Iris pigment epithelial cell (primary cell): ENCODE measurements around the gene CHRDL1.

Experiments used
- DNase-seq: peaks from one replicate; pipeline ENCODE4 v3.0.0-alpha.2; 2011; ENCODE audit warnings: low read depth

CHRDL1 gene

DNA sequence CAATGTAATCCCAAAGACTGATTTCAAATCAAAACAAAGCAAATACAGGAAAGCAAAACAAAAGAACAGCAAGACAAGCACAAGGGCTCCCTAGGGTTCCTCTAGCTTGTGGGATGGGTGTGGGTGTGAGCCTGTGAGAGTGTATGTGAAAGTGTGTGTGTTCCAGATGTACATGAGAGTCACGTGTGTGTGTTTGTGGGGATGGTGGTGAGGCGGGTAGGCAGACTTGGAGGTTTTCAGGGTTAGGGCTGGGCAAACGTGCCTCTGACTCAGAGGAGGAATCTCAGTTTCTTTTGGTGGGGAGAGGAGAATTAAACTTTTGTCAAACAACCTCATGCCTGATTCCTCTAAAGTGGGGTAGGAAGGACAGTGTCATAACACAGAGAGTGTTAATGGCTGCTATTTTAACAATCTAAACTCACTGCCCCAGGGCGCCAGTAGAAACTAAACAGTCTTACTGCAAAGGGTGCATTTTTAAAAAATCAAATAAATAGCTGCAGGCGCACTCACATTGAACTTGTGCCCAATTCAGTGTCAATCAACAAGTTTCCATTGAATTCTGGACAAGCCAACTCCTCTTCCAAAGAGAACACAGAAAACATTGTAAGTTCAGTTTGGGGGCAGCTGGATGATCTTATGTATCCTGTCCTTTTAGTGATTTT is 51.8 kb downstream of the CHRDL1 start:
- DNase-seq: no peak

- peak; percentile 83 for DNase-seq
These were observed 54.3 kb downstream of the CHRDL1 start for GRCh38 chrX:110741213-110741796.

GRCh38 chrX:110734894-110735541 is 60.6 kb downstream of the CHRDL1 start:
- DNase-seq: peak; percentile 87

DNA sequence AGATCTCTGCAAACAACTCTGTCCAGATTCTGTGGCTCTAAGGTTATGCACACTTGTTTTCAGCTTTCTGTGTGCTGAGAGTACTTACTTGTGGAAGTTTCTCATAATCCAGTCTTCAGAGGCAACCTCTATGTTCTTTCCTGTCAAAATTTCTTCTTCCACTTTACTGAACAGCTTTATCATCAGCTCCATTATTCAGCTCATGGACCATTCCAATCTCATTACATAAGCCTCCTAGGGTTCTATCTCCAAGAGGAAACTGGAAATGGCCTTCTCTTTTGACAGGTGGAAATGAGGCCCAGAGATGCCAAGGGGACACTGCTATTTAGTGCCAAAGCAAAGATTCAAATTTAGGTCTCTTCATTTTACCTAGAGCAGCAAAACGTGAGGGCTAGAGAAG is 61.3 kb downstream of the CHRDL1 start:
- peak; percentile 18 for DNase-seq

- DNase-seq: peak; percentile 9
These were observed 62.5 kb downstream of the CHRDL1 start for GRCh38 chrX:110733166-110733565.

DNA sequence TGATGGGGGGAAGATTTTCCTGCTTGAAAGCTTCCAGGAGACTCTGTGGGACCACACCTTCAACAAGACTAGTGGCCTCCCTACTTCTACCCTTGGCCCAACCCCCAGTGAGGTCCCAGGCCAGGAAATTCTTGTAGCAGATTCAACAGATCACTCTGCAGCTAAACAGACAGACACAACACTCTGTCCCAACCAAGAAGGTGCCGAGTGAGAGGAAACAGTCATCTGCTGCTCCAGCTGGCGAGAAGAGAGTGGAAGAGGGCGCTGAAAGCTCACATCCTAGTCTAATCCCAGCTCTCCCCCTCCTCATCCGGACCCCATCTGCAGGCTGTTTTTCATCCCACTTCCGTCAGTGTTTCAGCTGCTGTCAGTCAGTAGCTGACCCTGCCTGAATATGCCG is 63.4 kb downstream of the CHRDL1 start:
- no peak for DNase-seq

- DNase-seq: no peak
These were observed 71.8 kb downstream of the CHRDL1 start for GRCh38 chrX:110723844-110724243.

DNA sequence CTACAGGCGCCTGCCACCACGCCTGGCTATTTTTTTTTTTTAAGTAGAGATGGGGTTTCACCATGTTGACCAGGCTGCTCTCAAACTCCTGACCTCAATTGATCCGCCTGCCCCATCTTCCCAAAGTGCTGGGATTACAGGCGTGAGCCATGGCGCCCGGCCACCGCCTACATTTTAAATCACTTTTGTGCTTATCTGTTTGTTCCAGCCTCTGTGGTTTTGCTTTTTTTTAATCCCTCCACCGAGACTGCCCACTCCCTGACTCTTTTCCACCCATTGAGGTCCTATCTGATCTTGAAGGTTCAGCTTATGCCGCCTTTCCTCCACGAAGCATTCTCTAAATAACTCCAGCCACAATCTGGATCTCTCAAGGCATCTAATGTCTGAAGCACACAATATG is 73.5 kb downstream of the CHRDL1 start:
- no peak for DNase-seq

GRCh38 chrX:110713666-110714065 is 82.0 kb downstream of the CHRDL1 start:
- DNase-seq: no peak

- DNase-seq: no peak
These were observed 89.2 kb downstream of the CHRDL1 start for GRCh38 chrX:110706446-110706845.

- no peak for DNase-seq
These were observed 92.0 kb downstream of the CHRDL1 start for GRCh38 chrX:110703641-110704040.

DNA sequence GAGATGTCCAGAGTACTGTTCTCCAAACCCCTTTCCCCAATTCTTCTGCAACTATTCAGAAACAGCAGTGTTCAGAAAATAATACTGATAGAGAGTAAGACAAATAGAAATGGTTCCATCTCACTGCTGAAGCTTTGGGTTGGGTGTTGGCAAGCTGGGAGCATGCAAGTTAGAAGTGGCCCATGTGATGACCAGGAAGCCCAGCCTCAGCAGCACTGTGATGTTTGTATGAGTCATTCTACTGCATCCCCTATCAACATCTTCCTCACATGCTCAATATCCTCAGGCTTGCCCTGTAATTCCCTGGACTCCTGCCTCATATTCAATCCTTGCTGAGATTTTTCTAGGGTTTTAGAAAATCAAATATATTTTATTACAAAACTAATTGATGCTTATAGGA is 96.5 kb downstream of the CHRDL1 start:
- peak; percentile 4 for DNase-seq

- no peak for DNase-seq
These were observed 96.9 kb downstream of the CHRDL1 start for GRCh38 chrX:110698696-110699095.

- no peak for DNase-seq
These were observed 102.8 kb downstream of the CHRDL1 start for GRCh38 chrX:110692866-110693265.

GRCh38 chrX:110691446-110691845 is 104.2 kb downstream of the CHRDL1 start:
- peak; percentile 1 for DNase-seq

DNA sequence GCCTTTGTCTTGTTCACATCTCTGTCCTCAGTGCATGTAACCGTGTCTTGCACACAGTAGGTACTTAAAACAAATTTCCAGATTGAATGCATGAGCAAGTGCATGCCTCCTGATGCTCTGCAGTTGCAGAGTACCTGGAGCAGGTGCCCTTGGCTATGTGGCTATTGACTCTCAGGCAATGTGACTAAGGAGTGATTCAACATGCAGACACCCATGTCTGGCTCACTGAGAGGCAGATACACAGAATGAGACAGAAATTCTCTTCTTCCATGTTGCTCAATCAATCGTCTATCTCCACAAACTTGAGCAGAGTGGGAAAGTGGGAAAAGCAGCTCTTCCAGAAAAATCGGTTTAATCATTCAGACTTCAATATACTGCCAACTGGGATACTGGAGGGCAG is 111.0 kb downstream of the CHRDL1 start:
- DNase-seq: peak; percentile 1

GRCh38 chrX:110683925-110684324 is 111.7 kb downstream of the CHRDL1 start:
- no peak for DNase-seq

DNA sequence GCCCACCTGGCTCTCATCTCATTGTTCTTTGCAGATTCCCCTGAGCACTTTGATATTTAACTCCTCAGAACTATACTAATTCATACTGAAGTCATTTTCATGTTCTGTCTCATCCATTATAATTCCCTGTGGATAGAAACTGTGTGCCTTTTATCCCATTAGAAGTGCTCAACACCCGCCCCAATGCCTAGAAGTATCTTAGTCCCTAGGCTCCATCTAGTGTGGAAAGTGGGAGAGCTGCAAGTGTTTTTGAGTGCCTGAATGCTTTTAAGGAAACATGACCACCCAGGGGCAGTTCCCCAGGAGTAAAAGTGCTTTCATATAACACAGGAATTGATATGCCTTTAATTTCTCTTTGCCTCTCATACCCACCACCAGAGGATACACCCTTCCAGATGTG is 117.0 kb downstream of the CHRDL1 start:
- no peak for DNase-seq

DNA sequence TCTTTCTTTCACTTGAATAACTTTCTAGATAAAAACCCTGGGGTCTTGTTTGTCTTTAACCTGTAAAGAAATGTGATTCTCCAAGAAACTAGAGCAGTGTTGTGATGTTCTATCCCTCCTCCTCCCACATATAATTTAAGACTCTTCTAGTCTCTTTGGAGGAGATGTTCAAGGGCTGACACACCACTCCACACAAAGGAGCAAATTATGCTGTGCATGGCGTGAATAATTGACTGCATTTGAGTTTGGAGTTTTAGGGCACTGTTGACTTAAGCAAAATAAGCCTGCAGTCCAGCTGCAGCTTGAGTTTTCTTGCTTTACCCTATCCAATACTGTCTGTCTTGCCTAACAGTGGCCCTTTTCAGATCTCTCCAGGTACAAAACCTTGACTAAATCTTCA is 119.7 kb downstream of the CHRDL1 start:
- DNase-seq: no peak

DNA sequence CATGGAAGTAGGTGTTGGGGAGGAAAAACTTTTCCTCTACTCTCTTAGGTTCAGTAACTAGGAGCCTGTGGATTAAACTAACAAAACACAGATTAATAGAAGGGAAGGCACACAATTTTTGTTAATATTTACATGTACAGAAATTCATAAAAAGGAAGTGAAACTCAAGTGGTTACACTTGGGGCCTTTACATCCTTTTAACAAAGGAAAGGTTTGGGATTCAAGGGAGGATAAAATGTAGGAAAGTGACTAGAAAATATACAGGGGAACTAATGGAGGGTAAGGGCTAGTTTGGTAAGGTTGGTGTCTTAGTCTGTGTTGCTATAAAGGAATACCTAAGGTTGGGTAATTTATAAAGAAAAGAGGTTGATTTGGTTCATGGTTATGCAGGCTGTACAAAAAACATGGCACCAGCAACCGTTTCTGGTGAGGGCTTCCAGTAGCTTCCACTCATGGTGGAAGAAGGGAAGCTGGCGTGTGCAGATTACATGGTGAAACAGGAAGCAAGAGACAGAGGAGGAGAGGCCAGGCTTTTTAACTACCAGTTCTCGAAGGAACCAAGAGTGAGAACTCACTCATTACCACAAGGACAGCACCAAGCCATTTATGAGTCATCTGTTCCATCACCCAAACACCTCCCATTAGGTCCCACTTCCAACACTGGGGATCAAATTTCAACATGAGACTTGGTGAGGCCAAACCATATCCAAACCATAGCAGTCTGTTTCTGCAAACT is 124.4 kb downstream of the CHRDL1 start:
- DNase-seq: peak; percentile 26

- no peak for DNase-seq
These were observed 126.0 kb downstream of the CHRDL1 start for GRCh38 chrX:110669572-110669971.

- no peak for DNase-seq
These were observed 127.9 kb downstream of the CHRDL1 start for GRCh38 chrX:110667706-110668105.
